ENCODE results near the gene SNRPN.
"Not testable (repeated sequence)": the region's sequence is repeated elsewhere in the genome, so short reads cannot be mapped to it uniquely, and the experiment has no call there.

Gene SNRPN

GRCh38 chr15:24971772-24972171 is 17.0 kb downstream of the SNRPN start:
- ChIA-PET CTCF (no interaction called here), POLR2A (no interaction called here)
- no peaks in the 10 kb centered on the region for H3K4me1 ChIP-seq (ENCODE audit: control insufficient read depth, insufficient read depth, low read length)
- no peaks in the 10 kb centered on the region for H3K9me3 ChIP-seq (ENCODE audit: control insufficient read depth, insufficient read depth, low read depth, low read length)
- no peak for TF ChIP-seq TRIM28 (IDR thresholded peaks at IDR 0.05; ENCODE audit: borderline replicate concordance, low read length)
- no peak for TF ChIP-seq BCL11A (tag by site-specific recombination; IDR thresholded peaks at IDR 0.05; ENCODE audit: low read depth)
- no peak for TF ChIP-seq WT1 (tag by site-specific recombination; IDR thresholded peaks at IDR 0.05)
- TF ChIP-seq HOXC10 (CRISPR knock-in tag; IDR thresholded peaks at IDR 0.05) = no peak
- no peak for TF ChIP-seq KLF1 (tag by site-specific recombination; IDR thresholded peaks at IDR 0.05)
- TF ChIP-seq ZNF239 (tag by site-specific recombination; IDR thresholded peaks at IDR 0.05) = no peak
- no peak for TF ChIP-seq ZBTB8A (tag by site-specific recombination; IDR thresholded peaks at IDR 0.05)
- no peak for TF ChIP-seq INSM2 (tag by site-specific recombination; IDR thresholded peaks at IDR 0.05)
- TF ChIP-seq ZNF660 (tag by site-specific recombination; IDR thresholded peaks at IDR 0.05) = no peak
- TF ChIP-seq PRDM4 (tag by site-specific recombination; IDR thresholded peaks at IDR 0.05) = no peak
- TF ChIP-seq ZNF16 (tag by site-specific recombination; IDR thresholded peaks at IDR 0.05; ENCODE audit: low read depth) = no peak
- TF ChIP-seq OVOL3 (tag by site-specific recombination; IDR thresholded peaks at IDR 0.05) = no peak
- no peak for TF ChIP-seq ZNF624 (tag by site-specific recombination; IDR thresholded peaks at IDR 0.05)
- no peak for TF ChIP-seq OSR2 (tag by site-specific recombination; IDR thresholded peaks at IDR 0.05)
- H3K4me3 ChIP-seq (ENCODE audit: low read depth, low read length) = no peak overlapping the region
- no peak overlapping the region for H3K27ac ChIP-seq (ENCODE audit: extremely low read depth, low read depth, low read length)
- H3K36me3 ChIP-seq (ENCODE audit: control insufficient read depth in 2 of 2, insufficient read depth in 1 of 2, low read length in 2 of 2) = no peaks in the 10 kb centered on the region

- POLR2A ChIA-PET; H3K4me3 ChIP-seq (ENCODE audit: low read depth, low read length); H3K27ac ChIP-seq (ENCODE audit: extremely low read depth, low read depth, low read length); H3K4me1 ChIP-seq (ENCODE audit: control insufficient read depth, insufficient read depth, low read length); H3K36me3 ChIP-seq (ENCODE audit: control insufficient read depth in 2 of 2, insufficient read depth in 1 of 2, low read length in 2 of 2); CTCF ChIA-PET; H3K9me3 ChIP-seq (ENCODE audit: control insufficient read depth, insufficient read depth, low read depth, low read length): not testable (repeated sequence)
Measured at GRCh38 chr15:24972707-24973106, 17.9 kb downstream of the SNRPN start.

- Histone ChIP-seq H3K4me3 (ENCODE audit: low read depth, low read length) (no peak overlapping the region), H3K27ac (ENCODE audit: extremely low read depth, low read depth, low read length) (no peak overlapping the region), H3K9me3 (ENCODE audit: control insufficient read depth, insufficient read depth, low read depth, low read length) (no peaks in the 10 kb centered on the region), H3K36me3 (ENCODE audit: control insufficient read depth in 2 of 2, insufficient read depth in 1 of 2, low read length in 2 of 2) (no peaks in the 10 kb centered on the region), H3K4me1 (ENCODE audit: control insufficient read depth, insufficient read depth, low read length) (no peaks in the 10 kb centered on the region)
- ChIA-PET CTCF (no interaction called here), POLR2A (no interaction called here)
- TF ChIP-seq ZNF670 (tag by site-specific recombination; IDR thresholded peaks at IDR 0.05; ENCODE audit: low read depth) = no peak
Measured at GRCh38 chr15:24976932-24977331, 22.1 kb downstream of the SNRPN start.

- H3K9me3 ChIP-seq (ENCODE audit: control insufficient read depth, insufficient read depth, low read depth, low read length) = no peaks in the 10 kb centered on the region
- H3K4me1 ChIP-seq (ENCODE audit: control insufficient read depth, insufficient read depth, low read length) = no peaks in the 10 kb centered on the region
- H3K4me3 ChIP-seq (ENCODE audit: low read depth, low read length) = no peak overlapping the region
- H3K27ac ChIP-seq (ENCODE audit: extremely low read depth, low read depth, low read length) = no peak overlapping the region
- H3K36me3 ChIP-seq (ENCODE audit: control insufficient read depth in 2 of 2, insufficient read depth in 1 of 2, low read length in 2 of 2) = no peaks in the 10 kb centered on the region
- CTCF ChIA-PET = no interaction called here
- POLR2A ChIA-PET = no interaction called here
- TF ChIP-seq ZNF580 (tag by site-specific recombination; IDR thresholded peaks at IDR 0.05) (no peak), ZNF148 (tag by site-specific recombination; IDR thresholded peaks at IDR 0.05; ENCODE audit: borderline replicate concordance) (no peak), HIC1 (tag by site-specific recombination; IDR thresholded peaks at IDR 0.05) (no peak), ZNF202 (tag by site-specific recombination; IDR thresholded peaks at IDR 0.05; ENCODE audit: borderline replicate concordance) (no peak), ZNF211 (tag by site-specific recombination; IDR thresholded peaks at IDR 0.05; ENCODE audit: low read depth) (no peak), ZIC2 (tag by site-specific recombination; IDR thresholded peaks at IDR 0.05) (no peak), ZNF76 (tag by site-specific recombination; IDR thresholded peaks at IDR 0.05; ENCODE audit: borderline replicate concordance, low read depth) (no peak)
Measured at GRCh38 chr15:24977686-24978085, 22.9 kb downstream of the SNRPN start.

Measured in HEK293 (cell line).